Measurements from ENCODE around the gene SEC22A.

SEC22A gene

DNA sequence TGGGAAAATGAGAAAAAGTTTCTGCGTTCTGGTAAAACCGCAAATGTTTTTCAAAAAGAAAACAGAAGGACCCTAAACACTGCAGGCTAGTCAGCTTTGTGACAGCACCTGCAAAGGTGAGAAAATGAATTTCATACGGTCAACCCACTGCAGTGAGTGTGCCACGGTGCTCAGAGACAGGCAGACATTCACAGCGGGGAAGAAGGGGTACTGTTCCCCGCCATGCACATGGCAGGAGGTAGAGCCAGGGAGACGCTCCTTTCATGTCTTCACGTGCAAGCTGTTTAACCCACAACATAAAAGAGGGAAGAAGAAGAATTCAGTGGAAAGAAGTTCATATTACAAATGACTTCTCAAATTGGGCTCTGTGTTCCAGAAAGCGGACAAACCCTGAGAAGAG lies 109.5 kb downstream of the SEC22A start:
- no peak for DNase-seq

DNA sequence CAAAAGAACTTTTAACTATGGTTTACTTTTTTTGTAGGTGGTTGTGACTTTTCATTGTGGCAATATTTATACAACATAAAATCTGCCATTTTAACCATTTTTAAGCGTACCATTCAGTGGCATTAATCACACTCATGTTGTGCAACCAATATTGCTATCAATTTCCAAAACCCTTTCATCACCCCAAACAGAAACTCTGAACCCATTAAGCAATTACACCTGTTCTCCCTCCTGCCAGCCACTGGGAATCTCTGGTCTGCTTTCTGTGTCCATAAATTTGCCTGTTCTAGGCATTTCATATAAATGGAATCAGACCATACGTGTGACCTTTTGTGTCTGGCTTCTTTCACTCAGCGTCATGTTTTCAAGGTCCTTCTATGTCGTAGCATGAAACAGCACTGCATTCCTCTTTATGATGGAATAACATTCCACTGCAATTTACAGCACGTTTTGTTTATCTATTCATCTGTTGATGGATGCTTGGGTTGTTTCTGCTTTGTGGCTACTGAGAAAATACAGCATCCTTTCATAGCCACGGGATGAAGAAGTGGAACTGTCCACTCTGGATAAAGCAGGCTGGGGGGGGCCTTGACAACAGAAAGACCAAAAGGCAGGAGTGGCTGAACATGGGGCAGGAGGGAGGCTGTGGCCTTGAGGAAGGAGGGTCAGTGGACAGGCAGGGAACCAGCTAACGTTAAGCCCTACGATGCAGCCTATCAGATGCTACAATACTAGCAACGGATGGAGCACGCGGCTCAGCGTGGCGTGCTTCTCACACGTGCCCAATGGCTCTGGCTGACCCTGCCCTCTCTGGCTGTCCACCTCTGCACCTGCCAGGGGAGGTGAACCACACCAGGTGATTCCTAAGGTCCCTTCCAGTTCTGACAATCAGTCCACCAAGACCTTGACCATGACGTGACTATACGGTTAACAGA lies 110.9 kb downstream of the SEC22A start:
- DNase-seq, result no peak

GRCh38 chr3:123313889-123314288 lies 112.1 kb downstream of the SEC22A start:
- no peak for DNase-seq

DNA sequence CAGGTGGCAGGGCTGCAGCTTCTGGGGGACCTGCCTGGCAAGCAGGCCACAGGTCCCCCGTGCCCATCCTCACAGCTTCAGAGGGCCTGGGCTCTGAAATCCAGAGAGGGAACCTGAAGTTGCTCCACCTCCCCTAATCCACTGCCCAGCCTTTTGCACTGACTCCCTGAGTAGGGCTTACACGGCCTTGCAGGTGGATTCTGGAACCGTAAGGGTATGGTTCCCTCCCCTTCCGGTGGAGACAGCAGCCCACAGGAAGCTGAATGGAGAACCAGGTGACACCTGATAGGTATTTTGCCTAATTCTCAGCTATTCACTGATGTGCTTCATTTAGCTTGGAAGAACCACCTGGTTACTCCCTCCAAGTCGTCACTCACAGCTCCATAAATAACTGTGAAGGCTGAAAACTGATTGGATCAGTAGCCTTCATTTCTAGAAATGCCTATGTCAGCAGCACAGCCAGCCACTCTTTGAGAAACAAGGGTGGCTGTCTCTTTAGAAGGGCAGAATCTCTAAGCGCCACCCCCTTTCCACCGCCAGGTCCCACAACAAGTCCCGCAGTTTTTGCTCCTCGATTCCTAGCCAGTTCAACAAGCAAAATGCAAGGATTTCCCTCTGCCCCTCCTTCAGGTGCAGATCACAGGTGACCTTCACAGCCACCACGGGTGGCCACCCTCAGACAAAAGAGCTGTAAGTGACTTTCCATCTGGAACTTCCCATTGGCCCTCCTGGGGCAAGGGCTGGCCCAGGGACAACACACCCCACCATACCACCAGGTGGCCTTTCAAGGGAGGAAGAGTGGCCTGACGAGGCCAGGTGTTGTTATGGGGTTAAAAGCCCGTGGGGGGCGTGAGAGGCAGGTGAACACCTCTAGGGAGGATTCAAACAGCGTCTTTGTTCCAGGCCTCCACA lies 112.9 kb downstream of the SEC22A start:
- DNase-seq, result no peak

GRCh38 chr3:123315271-123315595 lies 113.5 kb downstream of the SEC22A start:
- no peak for DNase-seq

DNA sequence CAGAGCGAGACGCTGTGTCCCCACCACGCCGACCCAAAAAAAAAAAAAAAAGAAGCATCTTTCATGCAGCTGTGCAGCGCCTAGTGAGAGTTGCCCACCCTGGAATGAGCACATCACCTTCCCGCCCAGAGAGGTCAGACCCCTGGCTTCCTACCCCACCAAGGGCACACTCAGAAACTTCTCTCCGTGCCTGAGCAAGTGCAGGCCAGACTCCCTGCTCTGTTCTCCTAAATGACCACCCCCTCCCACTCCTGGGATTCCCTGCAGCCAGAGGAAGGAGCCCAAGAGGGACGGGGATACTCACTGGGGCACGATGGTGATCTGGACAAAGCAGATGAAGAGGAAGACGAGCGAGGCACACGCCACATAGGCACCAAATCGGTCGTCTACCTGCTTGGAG lies 116.0 kb downstream of the SEC22A start:
- no peak for DNase-seq

DNA sequence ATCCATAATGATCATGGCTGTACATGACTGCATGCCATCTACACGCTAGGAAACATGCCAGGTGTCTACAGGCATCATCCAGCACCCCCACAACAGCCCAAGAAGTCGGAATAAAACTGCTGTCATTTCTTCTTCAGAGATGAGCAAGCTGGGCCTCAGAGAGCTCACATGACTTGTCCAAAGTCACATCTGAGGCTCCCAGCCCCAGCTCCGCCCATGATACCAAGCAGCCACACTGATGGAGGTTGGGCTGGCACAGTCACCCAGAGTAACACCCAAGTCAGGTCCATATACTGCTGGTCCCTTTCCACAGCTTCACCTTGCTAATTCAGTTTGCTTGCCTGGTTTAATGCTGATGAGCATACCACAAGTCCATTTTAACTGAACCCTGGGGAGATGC lies 116.6 kb downstream of the SEC22A start:
- no peak for DNase-seq

DNA sequence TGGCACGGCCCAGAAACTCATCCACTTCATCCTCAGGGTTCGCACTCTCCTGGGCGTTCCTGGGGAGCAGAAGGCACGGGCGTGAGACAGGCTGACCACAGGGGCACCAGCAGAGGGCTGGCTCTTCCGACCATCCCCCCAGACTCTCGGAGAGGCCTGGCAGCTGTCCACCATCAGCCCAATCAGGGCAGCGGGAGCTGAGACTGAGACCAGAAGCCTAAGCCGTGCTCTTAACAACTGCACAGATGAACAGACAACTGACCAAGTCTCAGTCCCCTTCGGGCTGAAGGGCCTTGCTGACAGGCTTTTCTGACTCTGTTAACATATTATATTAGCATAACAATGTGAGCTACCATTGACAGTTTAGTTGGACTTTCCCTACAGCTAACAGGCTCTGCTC lies 118.0 kb downstream of the SEC22A start:
- DNase-seq, result no peak

DNA sequence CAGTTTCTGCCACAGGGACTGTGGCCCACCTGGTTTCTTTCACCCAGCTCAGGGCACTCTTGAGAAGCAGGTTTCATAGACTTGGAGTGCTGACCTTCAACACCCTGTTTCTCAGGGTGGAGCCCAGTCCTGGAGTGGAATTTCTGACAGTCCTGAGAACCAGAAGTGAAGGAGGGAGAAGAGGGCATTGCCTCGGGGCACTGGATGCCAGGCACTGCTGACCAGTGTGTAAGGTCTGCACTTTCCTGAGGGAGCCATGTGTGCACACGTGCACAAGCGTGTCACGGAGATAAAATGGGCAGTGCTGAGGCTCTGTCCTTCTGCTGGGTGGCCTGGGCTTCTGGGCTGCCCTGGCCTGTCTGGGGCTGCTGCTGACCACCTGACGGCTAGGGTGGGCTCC lies 118.5 kb downstream of the SEC22A start:
- DNase-seq, result no peak

DNA sequence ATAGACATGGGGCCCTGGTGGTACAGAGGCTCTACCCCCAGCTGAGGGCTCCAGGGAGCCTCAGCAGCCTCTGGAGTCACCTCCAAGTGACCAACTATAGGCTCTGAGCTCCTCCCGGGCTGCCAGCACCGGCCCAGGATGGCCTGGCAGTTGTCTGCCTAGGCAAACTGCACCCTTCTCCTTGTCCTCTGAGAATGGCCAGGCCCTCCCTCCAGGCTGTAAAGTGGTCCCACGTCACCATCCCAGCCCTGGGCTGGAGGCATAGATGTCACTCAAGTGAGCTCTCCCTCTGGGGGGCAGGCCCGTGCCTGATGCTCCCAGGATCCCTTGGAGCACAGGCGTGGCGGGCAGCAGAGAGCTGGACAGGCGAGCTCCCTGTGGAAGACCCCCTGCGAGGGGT lies 120.1 kb downstream of the SEC22A start:
- no peak for DNase-seq

DNA sequence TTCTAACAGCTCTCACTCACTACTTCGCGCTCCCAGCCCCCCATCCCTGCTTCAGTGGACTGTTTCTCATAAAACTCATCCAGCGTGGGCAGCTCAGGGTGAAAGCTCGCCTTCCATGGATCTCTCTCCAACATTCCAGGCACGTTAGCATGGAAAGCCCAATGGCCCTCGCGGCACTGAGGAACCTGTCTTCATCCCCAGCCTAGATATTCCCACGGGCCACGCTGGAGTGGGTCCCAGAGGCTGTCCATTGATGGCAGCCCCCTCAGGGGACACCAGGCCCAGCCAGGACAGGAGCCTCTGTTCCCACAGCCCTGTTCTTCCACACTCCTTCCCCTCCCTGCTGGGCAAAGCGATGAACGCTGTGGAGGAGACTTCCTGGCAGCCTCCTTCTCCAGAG lies 121.1 kb downstream of the SEC22A start:
- DNase-seq, result no peak

Measured in femur (tissue), 1 donor.